Smooth muscle cell (in vitro differentiated cells): ENCODE results near the gene CDCA3. TPM values are rescaled to one million over a fixed set of nuclear protein-coding genes. Genes with fewer than 3 reads are reported as not detected.

Source experiments
- DNase-seq: peaks from one replicate; lab custom pipeline; 2025; ENCODE audit not compliant: unreplicated experiment; lab: John Stamatoyannopoulos, UW
- H2AFZ ChIP-seq: fragments of 200-600 bp; sonication (generic); 2 replicates; pipeline ENCODE4 v1.6.0; 2016; ENCODE audit warnings: antibody characterized with exemption, low read depth, mild to moderate bottlenecking
- H3F3A ChIP-seq: fragments of 200-600 bp; sonication (generic); 2 replicates; pipeline ENCODE4 v1.6.0; 2017; ENCODE audit warnings: antibody characterized with exemption, low read depth
- H3K27ac ChIP-seq: fragments of 200-600 bp; sonication (generic); 2 replicates; pipeline ENCODE4 v1.5.1; 2016; ENCODE audit warnings: low read depth, mild to moderate bottlenecking
- H3K27me3 ChIP-seq: fragments of 200-600 bp; sonication (generic); 2 replicates; pipeline ENCODE4 v1.6.1; 2016; ENCODE audit warnings: low read depth, mild to moderate bottlenecking
- H3K36me3 ChIP-seq: fragments of 200-600 bp; sonication (generic); 2 replicates; pipeline ENCODE4 v1.5.1; 2016; ENCODE audit warnings: low read depth
- H3K4me1 ChIP-seq: fragments of 200-600 bp; sonication (generic); 2 replicates; pipeline ENCODE4 v1.5.1; 2016; ENCODE audit warnings: low read depth
- H3K4me2 ChIP-seq: fragments of 200-600 bp; sonication (generic); 2 replicates; pipeline ENCODE4 v1.6.0; 2016; ENCODE audit warnings: mild to moderate bottlenecking
- H3K4me3 ChIP-seq: fragments of 200-600 bp; sonication (generic); 2 replicates; pipeline ENCODE4 v1.5.1; 2016; ENCODE audit warnings: mild to moderate bottlenecking
- H3K79me2 ChIP-seq: fragments of 200-600 bp; sonication (generic); 2 replicates; pipeline ENCODE4 v1.6.0; 2016; ENCODE audit warnings: low read depth, mild to moderate bottlenecking
- H3K9ac ChIP-seq: fragments of 200-600 bp; sonication (generic); 2 replicates; pipeline ENCODE4 v1.6.0; 2016; ENCODE audit warnings: low read depth
- H3K9me3 ChIP-seq: fragments of 200-600 bp; sonication (generic); replicated peaks from 2 replicates; pipeline ENCODE4 v1.5.1; 2016; ENCODE audit warnings: low read depth
- H4K20me1 ChIP-seq: fragments of 200-600 bp; sonication (generic); 2 replicates; pipeline ENCODE4 v1.6.0; 2016; ENCODE audit warnings: low read depth
- WGBS: methylation state at CpG from one replicate; pipeline ENCODE4 v1.1.7; 2016; ENCODE audit warnings: low lambda C conversion rate; 5-methylcytosine and 5-hydroxymethylcytosine counted together
- polyA plus RNA-seq: library from polyadenylated mRNA; unstranded; fragments of >200 nt; fragmentation: Nextera tagmentation; extraction: Ambion mirVana; gene quantifications from 2 replicates; pipeline ENCODE4 v1.2.1, GENCODE V29; 2016
- total RNA-seq: library from RNA; depleted of rRNA; stranded (reverse); fragments of >200 nt; gene quantifications from 2 replicates; pipeline ENCODE4 v1.2.3, GENCODE V29; 2014
- TF ChIP-seq, protein P1 (sequence below): fragments of 200-600 bp; sonication (generic); IDR thresholded peaks from 2 replicates; pipeline ENCODE4 v1.5.1; 2017; ENCODE audit warnings: borderline replicate concordance, mild to moderate bottlenecking, antibody characterized with exemption; ENCODE audit not compliant: insufficient read depth, poor library complexity, severe bottlenecking

CDCA3 gene
- total and polyA plus RNA-seq, 2 experiments from 2014 or later, result 5.3 to 10.6 TPM

DNA sequence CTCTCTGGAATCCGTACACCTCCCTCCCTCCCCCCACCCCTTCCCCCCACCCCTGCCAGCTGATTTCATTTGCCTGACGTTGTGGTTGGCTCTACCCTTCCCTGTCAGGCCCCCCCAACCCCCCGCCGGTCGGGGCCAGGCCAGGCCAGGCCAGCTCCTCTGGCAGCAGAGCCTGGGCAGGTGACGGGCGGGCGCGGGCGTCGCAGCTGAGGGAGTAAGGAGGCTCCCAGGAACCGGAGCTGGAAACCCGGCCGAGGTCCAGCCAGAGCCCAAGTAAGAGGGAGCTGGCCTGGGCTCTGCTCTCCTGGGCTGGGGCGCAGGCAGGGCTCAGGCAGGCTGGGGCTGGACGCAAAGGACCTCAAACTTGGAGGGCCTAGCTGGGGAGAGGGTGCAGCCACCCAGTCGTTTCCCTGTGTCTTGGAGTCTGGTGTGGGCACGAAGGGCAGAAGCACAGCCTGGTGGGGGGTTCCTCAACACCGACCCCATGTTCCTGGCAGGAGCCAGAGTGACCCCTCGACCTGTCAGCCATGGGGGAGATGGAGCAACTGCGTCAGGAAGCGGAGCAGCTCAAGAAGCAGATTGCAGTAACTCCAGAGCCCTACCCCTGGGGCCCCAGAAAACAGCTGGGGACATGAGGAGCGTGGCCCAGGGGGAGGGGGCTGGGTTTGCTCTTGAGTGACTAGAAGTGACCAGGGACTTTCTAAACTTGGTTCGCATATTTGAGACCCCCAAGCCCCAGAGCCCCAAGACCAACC lies 10.1 kb downstream of the CDCA3 start, which contains the start of gene GNB3:
Gene GNB3 (plus strand): TSS at position 165 of the 755 bp plus-strand sequence. CDS start 363 bp downstream, at position 528.
- Histone ChIP-seq H3K4me2 (no peak within 1 kb of the TSS), H3K9ac (no peak within 1 kb of the TSS), H3K79me2 (no peaks in the 10 kb centered on the region), H3K27me3 (no peaks in the 10 kb centered on the region), H3K36me3 (no peaks in the 10 kb centered on the region), H4K20me1 (peaks cover 6% of the 10 kb centered on the region), H3K4me1 (peaks cover 11% of the 10 kb centered on the region), H2AFZ (no peak within 1 kb of the TSS), H3F3A (no peaks in the 10 kb centered on the region), H3K4me3 (no peak within 1 kb of the TSS), H3K9me3 (no peaks in the 10 kb centered on the region), H3K27ac (no peak within 1 kb of the TSS)
- 79% methylated on average over 24 of the region's 24 CpGs for WGBS
- DNase-seq, result no peak
- TF ChIP-seq, protein P1, sequence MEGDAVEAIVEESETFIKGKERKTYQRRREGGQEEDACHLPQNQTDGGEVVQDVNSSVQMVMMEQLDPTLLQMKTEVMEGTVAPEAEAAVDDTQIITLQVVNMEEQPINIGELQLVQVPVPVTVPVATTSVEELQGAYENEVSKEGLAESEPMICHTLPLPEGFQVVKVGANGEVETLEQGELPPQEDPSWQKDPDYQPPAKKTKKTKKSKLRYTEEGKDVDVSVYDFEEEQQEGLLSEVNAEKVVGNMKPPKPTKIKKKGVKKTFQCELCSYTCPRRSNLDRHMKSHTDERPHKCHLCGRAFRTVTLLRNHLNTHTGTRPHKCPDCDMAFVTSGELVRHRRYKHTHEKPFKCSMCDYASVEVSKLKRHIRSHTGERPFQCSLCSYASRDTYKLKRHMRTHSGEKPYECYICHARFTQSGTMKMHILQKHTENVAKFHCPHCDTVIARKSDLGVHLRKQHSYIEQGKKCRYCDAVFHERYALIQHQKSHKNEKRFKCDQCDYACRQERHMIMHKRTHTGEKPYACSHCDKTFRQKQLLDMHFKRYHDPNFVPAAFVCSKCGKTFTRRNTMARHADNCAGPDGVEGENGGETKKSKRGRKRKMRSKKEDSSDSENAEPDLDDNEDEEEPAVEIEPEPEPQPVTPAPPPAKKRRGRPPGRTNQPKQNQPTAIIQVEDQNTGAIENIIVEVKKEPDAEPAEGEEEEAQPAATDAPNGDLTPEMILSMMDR, result no peak

DNA sequence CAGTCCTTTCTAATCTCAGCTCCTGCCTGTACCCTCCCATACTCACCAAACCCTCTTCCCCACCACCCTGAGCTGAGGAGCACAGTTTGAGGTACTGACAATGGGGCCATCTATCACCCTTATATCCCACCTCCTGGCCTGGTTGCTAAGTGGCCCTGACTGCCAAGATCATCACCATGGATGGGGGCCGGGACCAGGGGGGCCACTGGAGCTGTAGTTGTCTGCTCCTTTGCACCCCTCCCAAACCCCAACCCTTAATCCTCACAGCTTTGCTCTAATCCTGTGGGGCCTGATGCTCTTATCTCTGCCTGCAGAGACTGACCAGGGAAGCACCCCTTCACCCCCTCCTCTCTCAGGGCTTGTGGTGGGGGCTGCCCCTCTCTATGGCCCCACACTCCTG lies 10.8 kb downstream of the CDCA3 start:
- H3K36me3 ChIP-seq, result no peaks in the 10 kb centered on the region
- no peak overlapping the region for H3K27ac ChIP-seq
- TF ChIP-seq, protein P1, result no peak
- peaks cover 11% of the 10 kb centered on the region for H3K4me1 ChIP-seq
- no peak overlapping the region for H3K4me3 ChIP-seq
- no peak overlapping the region for H2AFZ ChIP-seq
- peaks cover 6% of the 10 kb centered on the region for H4K20me1 ChIP-seq
- H3K9me3 ChIP-seq, result no peaks in the 10 kb centered on the region
- no peak overlapping the region for H3K4me2 ChIP-seq
- H3F3A ChIP-seq, result no peaks in the 10 kb centered on the region
- WGBS, result 56% methylated on average over 1 of the region's 1 CpG
- no peaks in the 10 kb centered on the region for H3K79me2 ChIP-seq
- no peak overlapping the region for H3K9ac ChIP-seq
- H3K27me3 ChIP-seq, result no peaks in the 10 kb centered on the region
- no peak for DNase-seq

DNA sequence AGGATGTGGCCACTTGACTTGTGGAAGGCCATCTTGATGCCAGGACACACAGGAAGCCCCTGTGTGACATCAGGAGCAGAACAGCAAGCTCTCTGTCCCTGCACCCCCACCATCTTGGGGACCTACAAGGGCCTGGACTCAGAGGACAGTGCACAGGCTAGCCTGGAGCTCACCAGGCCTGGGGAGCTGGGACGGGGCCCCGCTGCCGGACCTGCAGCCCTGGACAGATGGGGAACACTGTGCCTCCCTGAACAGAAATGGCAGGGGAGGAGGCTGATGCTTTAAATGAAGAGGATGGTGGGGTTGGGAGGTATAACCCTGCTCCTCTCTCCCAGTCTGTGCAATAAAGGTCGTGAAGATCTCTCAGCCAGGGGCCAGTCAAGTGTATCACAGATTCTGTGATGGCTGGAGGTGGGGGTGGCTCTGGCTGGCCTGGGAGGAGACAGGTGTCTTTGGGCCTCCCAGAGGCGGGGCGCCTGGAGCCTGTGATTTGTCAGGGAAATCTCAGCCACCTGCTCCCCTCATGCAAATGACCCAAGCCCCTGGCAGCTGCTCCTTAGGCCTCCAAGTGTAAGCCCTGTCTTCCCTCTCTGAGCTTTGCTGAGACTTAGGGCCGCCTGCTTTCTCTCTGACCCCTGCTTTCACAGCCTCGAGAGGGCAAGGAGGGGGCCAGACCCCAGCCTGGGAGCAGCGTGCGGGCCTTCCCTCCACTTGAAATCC lies 11.4 kb downstream of the CDCA3 start:
- no peak overlapping the region for H3K4me2 ChIP-seq
- H3K4me3 ChIP-seq, result no peak overlapping the region
- DNase-seq, result no peak
- no peaks in the 10 kb centered on the region for H3K79me2 ChIP-seq
- no peaks in the 10 kb centered on the region for H3K9me3 ChIP-seq
- peaks cover 6% of the 10 kb centered on the region for H4K20me1 ChIP-seq
- 82% methylated on average over 10 of the region's 10 CpGs for WGBS
- TF ChIP-seq, protein P1, result no peak
- no peak overlapping the region for H3K27ac ChIP-seq
- no peak overlapping the region for H3K9ac ChIP-seq
- no peak overlapping the region for H2AFZ ChIP-seq
- no peaks in the 10 kb centered on the region for H3K36me3 ChIP-seq
- no peaks in the 10 kb centered on the region for H3K27me3 ChIP-seq
- no peaks in the 10 kb centered on the region for H3F3A ChIP-seq
- peaks cover 11% of the 10 kb centered on the region for H3K4me1 ChIP-seq
